ENCODE results near the gene C16orf95.

- TF ChIP-seq GATA2 (IDR thresholded peaks at IDR 0.05; ENCODE audit: low read depth, low read length): no peak
- no peak for TF ChIP-seq GATA3 (IDR thresholded peaks at IDR 0.05; ENCODE audit: low read depth, low read length)
Observed at GRCh38 chr16:87304951-87305350, 12.2 kb downstream of the C16orf95 start.
